H54 (cell line): ENCODE results near the gene UFC1.
A peak's percentile ranks its signal among the peaks of the same experiment; 100 is the strongest.
"Not testable (repeated sequence)": the region's sequence is repeated elsewhere in the genome, so short reads cannot be mapped to it uniquely, and the experiment has no call there.

Experiments
- DNase-seq: peaks from one replicate; pipeline ENCODE4 v3.0.0; 2011; ENCODE audit warnings: low spot score, mixed read lengths; ENCODE audit not compliant: insufficient read length
- FAIRE-seq: peaks from 3 replicates; lab custom pipeline; 2011; peaks lifted over from hg19 to GRCh38; lab: Jason Lieb, UNC
- POLR2A ChIP-seq: IDR thresholded peaks from 2 replicates; pipeline ENCODE4 v1.6.1; 2011; ENCODE audit warnings: low read depth, mild to moderate bottlenecking, low read length

UFC1 gene

DNA sequence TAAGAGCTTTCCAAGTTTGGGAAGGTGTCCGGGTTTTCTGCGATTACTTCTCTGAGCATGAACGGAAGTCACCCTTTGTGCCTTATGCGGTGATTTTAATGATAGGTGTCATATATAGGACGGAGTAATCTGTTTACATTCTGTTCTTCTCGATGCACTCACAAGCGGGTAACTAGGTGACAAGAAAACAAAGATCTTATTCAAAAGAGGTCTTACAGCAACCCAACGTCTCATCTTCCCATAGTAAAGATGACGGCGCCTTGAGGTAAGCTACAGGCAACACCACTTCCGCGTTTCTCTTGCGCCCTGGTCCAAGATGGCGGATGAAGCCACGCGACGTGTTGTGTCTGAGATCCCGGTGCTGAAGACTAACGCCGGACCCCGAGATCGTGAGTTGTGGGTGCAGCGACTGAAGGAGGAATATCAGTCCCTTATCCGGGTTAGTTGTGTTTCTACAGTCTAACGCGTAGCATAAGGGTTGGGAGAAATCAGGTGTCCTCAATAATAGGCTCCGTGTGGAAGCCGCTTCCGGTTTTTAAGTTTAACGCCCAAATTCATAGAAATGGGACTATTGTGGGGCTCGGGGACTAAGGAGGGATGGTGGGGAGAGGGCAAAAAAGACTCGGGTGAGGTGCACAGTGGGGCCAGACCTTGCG is at the start of gene UFC1:
Gene UFC1, plus strand, starts transcription at position 297 of the 656 bp plus-strand sequence. Its CDS starts 20 bp downstream, at position 317.
- FAIRE-seq, result no peak
- DNase-seq, result peak; percentile 70
- peak; percentile 64 for TF ChIP-seq POLR2A

DNA sequence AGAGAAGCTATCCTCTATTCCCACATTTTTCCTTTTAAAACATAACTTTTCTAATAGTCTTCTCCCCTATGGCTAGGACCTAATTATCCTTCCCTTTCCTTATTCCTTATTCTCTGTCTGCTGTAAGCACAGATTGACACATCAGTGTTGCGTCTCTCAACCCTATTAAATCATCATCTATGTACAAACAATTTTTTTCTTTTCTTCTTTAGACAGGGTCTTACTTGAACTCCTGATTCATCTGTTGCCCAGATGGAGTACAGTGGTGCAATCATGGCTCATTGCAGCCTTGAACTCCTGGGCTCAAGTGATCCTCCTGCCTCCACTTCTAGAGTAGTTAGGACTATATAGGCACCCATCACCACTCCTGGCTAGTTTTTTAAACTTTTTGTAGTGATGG is 47.3 kb upstream of the UFC1 start:
- DNase-seq (no peak), FAIRE-seq (no peak)
- no peak for TF ChIP-seq POLR2A

DNA sequence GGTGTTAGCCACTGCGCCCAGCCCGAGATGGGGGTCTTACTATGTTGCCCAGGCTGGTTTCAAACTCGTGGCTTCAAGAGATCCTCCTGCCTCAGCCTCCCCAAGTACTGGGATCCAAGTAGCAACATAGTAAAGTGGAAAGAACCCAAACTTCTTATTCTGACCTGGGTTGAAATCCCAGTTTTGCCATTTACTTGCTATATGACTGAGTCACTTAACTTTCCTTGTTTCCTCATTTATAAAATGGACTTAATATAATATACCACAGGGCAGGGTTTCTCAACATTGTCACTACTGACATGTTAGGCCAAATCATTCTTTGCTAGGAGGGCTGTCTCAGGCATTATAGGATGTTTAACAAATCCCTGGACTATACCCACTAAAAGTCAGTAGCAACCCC is 42.7 kb upstream of the UFC1 start:
- DNase-seq, result no peak
- FAIRE-seq, result no peak
- no peak for TF ChIP-seq POLR2A

DNA sequence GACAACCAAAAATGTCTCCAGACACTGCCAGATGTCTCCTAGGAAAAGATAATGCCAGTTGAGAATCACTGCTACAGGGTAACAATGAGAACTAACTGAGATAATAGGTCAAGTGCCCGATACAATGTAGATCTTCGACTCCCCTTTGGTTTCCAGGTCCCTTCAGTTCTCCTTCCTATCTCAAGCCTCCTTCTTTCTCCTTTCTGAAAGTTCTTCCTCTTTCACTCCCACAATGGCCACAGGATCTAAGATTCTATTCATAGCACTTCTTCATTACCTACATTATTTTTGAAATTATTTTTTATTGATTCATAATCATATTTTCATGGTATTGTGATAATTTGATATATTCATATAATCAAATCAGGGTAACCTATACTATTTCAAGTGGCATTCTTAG is 42.3 kb upstream of the UFC1 start:
- DNase-seq (no peak), FAIRE-seq (no peak)
- TF ChIP-seq POLR2A, result no peak

DNA sequence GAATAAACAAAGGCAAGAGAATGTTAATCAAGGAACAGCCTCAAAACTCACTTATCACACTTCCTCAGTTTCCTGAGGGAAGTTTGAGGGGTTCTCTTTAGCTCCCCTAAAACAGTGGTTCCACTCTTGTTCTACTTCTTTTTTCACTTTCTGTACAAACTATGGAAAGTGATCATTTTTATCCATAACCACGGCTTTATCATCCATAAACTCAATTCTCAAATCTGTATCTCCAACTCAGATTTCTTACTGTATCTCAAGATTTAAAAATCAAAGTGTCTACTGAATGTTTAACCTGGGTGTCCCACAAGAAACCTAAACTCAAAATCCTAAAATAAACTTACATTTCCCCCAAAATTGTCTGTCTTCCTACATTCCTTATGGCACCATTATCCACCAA is 39.9 kb upstream of the UFC1 start:
- DNase-seq (no peak), FAIRE-seq (no peak)
- no peak for TF ChIP-seq POLR2A

DNA sequence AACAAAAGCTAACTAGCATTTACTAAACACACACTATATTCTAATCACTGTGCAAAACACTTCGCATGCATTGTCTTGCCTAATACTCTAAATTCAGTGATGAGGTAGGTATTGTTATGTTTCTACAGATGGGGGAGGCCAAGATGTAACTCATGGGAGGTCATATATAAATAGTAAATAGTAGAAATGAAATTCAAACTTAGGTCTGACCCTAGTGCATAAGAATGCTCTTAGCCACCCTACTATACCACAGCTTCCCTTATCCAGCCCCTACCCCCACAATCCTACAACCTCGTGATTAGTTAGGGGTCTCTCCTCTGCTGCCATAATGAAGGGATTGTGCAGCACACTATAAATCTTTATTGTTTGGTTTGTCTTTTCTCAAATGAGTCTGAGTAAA is 39.2 kb upstream of the UFC1 start:
- DNase-seq (no peak), FAIRE-seq (no peak)
- TF ChIP-seq POLR2A, result no peak

DNA sequence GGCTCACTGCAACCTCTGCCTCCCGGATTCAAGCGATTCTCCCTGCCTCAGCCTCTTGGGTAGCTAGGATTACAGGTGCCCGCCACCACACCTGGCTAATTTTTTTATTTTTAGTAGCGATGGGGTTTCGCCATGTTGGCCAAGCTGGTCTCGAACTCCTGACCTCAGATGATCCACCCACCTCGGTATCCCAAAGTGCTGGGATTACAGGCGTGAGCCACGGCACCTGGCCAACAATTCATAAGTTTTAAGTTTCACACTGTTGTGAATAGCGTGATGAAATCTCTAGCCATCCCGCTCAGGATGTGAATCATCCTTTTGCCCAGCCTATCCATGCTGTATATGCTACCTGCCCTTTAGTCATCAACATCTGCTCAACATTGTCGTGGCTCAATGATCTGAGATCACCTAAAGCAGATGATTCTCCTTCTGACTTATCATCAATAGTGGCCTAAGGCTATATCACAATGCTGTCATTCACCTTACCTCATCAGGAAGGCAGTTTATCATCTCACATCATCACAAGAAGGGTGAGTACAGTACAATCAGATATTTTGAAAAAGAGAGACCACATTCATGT is 38.6 kb upstream of the UFC1 start:
- TF ChIP-seq POLR2A, result no peak
- DNase-seq (peak; percentile 62), FAIRE-seq (peak; percentile 70)

DNA sequence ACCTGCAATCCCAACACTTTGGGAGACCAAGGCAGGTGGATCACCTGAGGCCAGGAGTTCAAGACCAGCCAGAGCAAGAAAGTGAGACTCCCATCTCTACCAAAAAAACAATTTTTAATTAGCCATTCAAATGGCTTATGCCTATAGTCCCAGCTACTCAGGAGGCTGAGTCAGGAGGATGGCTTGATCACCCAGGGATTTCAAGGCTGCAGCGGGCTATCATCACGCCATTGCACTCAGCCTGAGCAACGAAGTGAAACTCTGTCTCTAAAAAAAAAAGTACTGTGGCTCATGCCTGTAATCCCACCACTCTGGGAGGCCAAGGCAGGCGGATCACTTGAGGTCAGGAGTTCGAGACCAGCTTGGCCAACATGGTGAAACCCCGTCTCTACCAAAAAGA is 37.8 kb upstream of the UFC1 start:
- DNase-seq, FAIRE-seq: not testable (repeated sequence)

DNA sequence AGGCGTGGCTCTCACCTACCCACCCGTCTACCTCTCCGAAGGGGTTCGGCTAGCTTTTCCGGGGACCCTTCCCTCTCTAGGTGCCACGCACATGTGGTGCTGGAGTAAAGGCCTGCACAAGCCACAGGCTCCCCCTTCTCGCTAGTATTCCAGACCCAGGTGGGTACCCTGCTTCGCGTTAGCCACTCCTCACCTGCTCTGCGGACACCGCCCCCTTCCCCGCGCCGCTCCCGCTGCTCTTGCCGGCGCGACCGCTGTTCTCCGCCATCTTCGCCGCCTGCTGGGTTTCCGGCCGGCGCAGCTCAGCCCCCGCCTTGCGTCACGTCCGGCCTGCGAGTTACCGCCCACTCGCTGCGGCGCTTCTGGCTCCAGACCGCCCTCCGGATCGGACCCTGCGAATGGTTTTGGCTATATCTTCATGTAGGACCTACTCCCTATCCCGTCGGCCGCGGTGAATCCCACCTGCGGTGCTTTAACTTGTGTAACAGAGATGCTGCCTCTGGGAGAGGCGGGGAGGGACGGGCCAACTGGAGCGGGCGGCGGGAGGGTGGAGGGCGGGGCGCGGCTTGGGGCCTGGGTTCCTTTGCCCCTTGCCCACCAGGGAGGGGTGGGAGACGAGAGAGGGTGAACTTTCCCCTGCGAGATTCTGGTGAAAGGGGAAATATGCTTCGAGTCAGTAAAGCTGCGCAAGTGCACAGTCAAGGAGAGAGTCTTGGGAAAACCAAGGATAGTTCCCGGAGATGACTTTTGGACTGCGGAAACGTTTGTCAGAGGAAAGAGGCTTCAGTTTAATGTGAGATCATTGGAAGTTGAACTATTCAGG is 35.8 kb upstream of the UFC1 start, which contains the start of the genes NIT1 and PFDN2:
Gene NIT1, plus strand, starts transcription at position 347 of the 823 bp plus-strand sequence. Its CDS starts 72 bp downstream, at position 419.
Gene PFDN2, minus strand, starts transcription at position 279 of the 823 bp plus-strand sequence. Its CDS starts 11 bp downstream, at position 268.
- peak; percentile 95 for TF ChIP-seq POLR2A
- DNase-seq, result peak; percentile 79
- FAIRE-seq, result no peak

DNA sequence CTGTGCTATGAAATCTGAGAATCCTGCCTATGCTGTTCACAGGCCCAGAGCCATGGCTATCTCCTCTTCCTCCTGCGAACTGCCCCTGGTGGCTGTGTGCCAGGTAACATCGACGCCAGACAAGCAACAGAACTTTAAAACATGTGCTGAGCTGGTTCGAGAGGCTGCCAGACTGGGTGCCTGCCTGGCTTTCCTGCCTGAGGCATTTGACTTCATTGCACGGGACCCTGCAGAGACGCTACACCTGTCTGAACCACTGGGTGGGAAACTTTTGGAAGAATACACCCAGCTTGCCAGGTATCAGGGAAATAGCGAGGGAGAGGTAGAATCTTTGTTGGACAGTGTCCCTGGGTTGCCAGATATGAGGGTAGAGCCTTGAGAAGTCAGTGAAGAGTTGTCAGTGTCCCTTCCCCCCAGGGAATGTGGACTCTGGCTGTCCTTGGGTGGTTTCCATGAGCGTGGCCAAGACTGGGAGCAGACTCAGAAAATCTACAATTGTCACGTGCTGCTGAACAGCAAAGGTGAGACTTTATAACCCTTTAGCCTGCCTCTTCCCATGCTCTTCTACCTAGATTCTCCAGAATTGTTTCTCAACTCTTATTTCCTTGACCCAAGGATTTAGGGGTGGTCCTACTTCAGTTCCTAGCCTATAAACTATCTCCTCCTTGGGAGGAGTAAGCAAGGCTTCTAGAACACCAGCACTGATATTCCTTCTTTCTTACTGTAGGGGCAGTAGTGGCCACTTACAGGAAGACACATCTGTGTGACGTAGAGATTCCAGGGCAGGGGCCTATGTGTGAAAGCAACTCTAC is 34.5 kb upstream of the UFC1 start:
- FAIRE-seq, result no peak
- DNase-seq, result no peak
- TF ChIP-seq POLR2A, result 0 out of 2 replicates have a peak, but pooled peaks have one; percentile 11

DNA sequence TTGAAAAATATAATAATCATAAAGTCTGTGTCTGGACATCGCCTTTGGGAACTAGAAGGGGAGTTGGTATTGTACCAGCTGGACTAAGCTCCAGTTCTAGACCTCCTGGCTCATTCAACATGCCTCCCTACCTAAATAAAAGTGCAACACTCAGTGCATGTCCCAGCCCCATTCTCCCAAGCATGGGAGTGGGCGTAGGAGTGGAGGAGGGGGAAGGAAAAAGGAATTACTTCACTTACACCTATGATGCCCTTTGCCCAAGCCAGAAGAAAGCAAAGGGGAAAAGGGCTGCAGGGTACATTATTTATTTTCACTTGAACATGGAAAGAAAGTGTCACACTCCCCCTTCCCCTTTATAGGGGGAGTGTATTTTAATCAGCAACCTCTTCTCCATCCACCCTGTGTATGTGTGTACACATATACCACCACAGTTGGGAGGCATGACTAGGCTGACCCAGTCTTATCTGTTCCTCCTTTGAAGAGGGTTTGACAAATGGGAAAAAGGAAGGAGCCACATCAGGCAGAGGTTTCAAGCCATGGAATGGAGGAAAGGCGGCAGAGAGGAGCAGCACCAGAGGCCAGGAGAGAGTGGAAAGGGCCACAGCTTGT is 32.6 kb upstream of the UFC1 start:
- no peak for DNase-seq
- TF ChIP-seq POLR2A, result no peak
- no peak for FAIRE-seq

DNA sequence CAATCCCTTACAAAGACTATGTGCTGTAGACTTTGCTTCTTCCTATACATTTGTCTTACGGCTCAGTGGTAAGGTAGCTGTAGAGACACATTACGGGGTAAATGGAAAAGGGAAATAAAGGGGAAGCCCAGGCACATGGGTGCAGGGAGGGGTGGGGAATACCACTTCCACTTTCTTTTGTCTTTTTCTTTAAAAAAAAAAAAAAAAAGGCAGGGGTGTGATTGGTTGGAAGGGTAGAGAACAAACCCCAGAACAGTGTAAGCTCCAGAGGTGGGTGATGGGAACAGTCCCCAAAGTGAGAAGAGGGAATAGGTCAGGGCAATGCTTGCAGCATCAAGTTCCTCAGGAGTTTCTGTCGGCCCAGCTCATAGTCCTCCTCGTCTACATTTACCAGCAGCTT is 31.9 kb upstream of the UFC1 start:
- FAIRE-seq, result no peak

DNA sequence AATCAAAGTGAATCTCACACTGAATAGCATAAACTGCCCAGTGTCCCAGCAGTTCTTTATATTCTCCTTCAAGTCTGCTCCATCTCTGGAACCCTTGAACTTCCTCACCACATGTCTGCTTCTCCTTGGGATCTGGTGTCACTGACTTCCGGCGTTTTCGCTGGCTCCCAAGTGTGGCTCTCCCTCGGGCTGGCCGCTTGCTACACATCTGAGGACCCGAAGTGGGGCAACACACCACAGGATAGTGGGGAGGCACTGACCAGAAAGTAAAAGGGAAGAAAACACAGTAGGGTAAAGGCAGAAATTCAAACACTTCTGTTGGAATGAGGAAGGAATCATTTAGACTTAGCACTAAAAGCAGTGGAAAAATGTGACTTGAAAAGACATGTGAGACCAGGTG is 30.8 kb upstream of the UFC1 start:
- FAIRE-seq, result no peak
- DNase-seq, result no peak
- no peak for TF ChIP-seq POLR2A

More for the DNA sequence above, 31.9 kb upstream of the UFC1 start:
- no peak for DNase-seq
- TF ChIP-seq POLR2A, result no peak
